ENCODE data around the gene DENND1A.

DNA sequence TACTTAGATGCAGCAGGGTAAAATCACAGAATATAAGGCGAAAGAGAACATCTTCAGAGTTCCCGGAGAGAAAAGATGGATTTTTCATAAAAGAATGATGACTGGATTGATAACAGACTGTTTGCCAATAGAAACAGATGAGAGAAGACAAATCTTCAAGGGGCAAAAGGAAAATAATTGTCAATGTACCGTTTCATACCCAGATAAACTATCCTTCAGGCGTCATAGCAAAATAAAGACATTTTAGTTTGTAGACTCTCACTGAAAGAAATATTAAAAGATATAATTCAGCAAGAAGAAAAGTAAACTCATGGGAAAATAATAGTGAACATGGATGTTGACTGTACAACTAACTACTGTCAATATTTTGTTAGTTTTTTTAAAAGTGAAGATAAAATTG lies 399.7 kb downstream of the DENND1A start:
- TF ChIP-seq, protein P1, sequence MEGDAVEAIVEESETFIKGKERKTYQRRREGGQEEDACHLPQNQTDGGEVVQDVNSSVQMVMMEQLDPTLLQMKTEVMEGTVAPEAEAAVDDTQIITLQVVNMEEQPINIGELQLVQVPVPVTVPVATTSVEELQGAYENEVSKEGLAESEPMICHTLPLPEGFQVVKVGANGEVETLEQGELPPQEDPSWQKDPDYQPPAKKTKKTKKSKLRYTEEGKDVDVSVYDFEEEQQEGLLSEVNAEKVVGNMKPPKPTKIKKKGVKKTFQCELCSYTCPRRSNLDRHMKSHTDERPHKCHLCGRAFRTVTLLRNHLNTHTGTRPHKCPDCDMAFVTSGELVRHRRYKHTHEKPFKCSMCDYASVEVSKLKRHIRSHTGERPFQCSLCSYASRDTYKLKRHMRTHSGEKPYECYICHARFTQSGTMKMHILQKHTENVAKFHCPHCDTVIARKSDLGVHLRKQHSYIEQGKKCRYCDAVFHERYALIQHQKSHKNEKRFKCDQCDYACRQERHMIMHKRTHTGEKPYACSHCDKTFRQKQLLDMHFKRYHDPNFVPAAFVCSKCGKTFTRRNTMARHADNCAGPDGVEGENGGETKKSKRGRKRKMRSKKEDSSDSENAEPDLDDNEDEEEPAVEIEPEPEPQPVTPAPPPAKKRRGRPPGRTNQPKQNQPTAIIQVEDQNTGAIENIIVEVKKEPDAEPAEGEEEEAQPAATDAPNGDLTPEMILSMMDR (IDR thresholded peaks at IDR 0.05): no peak
- TF ChIP-seq FOXP1 (CRISPR knock-in tag; IDR thresholded peaks at IDR 0.05; ENCODE audit: borderline replicate concordance) (no peak), TCF7 (CRISPR knock-in tag; IDR thresholded peaks at IDR 0.05; ENCODE audit: low read depth) (no peak), ELF4 (CRISPR knock-in tag; IDR thresholded peaks at IDR 0.05; ENCODE audit: low read depth) (no peak), TEAD4 (CRISPR knock-in tag; IDR thresholded peaks at IDR 0.05) (no peak), NR1H2 (CRISPR knock-in tag; IDR thresholded peaks at IDR 0.05) (no peak), FOXJ3 (CRISPR knock-in tag; IDR thresholded peaks at IDR 0.05; ENCODE audit: borderline replicate concordance) (no peak), ZNF317 (CRISPR knock-in tag; IDR thresholded peaks at IDR 0.05; ENCODE audit: borderline replicate concordance, low read depth) (no peak), FOXK1 (CRISPR knock-in tag; IDR thresholded peaks at IDR 0.05) (no peak)
